ENCODE measurements around the gene HHAT. TPM values are rescaled to one million over a fixed set of nuclear protein-coding genes. Genes with fewer than 3 reads are reported as not detected.
A peak's percentile ranks its signal among the peaks of the same experiment; 100 is the strongest.

The HHAT gene
- total and polyA plus RNA-seq, 9 of the 15 experiments (the other 6 are each of a cell fraction or from before 2014, with no cell fraction given): 0.07 to 0.16 (median 0.13) TPM; not detected in 1

GRCh38 chr1:210373878-210374599, 45.3 kb downstream of the HHAT start (continued):
- TF ChIP-seq ZBTB11 (CRISPR knock-in tag; IDR thresholded peaks at IDR 0.05) (no peak), KDM5B (IDR thresholded peaks at IDR 0.05; ENCODE audit: insufficient replicate concordance, low read depth, low read length) (peak; percentile 77), ZNF695 (CRISPR knock-in tag; IDR thresholded peaks at IDR 0.05) (no peak), MBD1 (CRISPR knock-in tag; IDR thresholded peaks at IDR 0.05) (no peak), E2F6 (IDR thresholded peaks at IDR 0.05; ENCODE audit: borderline replicate concordance in 1 of 2, extremely low read depth in 1 of 2, insufficient read depth in 1 of 2, insufficient read length in 1 of 2, low read depth in 1 of 2, low read length in 1 of 2, poor library complexity in 1 of 2, severe bottlenecking in 1 of 2) (no peak), HDAC3 (IDR thresholded peaks at IDR 0.05; ENCODE audit: borderline replicate concordance, partially characterized antibody) (no peak), TBP (optimal IDR thresholded peaks at IDR 0.05; ENCODE audit: low read depth, low read length) (peak; percentile 99), GATA2 (CRISPR knock-in tag; IDR thresholded peaks at IDR 0.05) (no peak), GATAD2B (IDR thresholded peaks at IDR 0.05; ENCODE audit: borderline replicate concordance) (no peak), KLF13 (tag; IDR thresholded peaks at IDR 0.05; ENCODE audit: borderline replicate concordance, low read depth) (no peak), EZH2 (IDR thresholded peaks at IDR 0.05; ENCODE audit: borderline replicate concordance, low read depth, low read length) (no peak), SAP30 (IDR thresholded peaks at IDR 0.05; ENCODE audit: borderline replicate concordance, insufficient read depth, low read depth, low read length, poor library complexity, severe bottlenecking) (no peak), E4F1 (CRISPR knock-in tag; IDR thresholded peaks at IDR 0.05; ENCODE audit: borderline replicate concordance) (no peak), ZFP36 (IDR thresholded peaks at IDR 0.05; ENCODE audit: low read depth, low read length, partially characterized antibody) (no peak), ZNF507 (tag; conservative IDR thresholded peaks at IDR 0.05) (no peak), RCOR1 (IDR thresholded peaks at IDR 0.05; ENCODE audit: borderline replicate concordance in 1 of 2, low read depth in 2 of 2, low read length in 2 of 2) (no peak), MCM3 (IDR thresholded peaks at IDR 0.05) (no peak)
